GM12878 (cell line): Measurements from ENCODE around the gene NRIP3.

Source experiments
- ATF3 ChIP-seq: IDR thresholded peaks from 2 replicates; pipeline ENCODE4 v1.6.1; 2011; ENCODE audit warnings: low read depth, mild to moderate bottlenecking, low read length, moderate library complexity, borderline replicate concordance; ENCODE audit errors: extremely low read depth
- CBX3 ChIP-seq: fragments of 200-600 bp; sonication (generic); IDR thresholded peaks from 2 replicates; pipeline ENCODE4 v1.6.1; 2016; ENCODE audit warnings: low read depth, borderline replicate concordance
- CBX5 ChIP-seq: sonication (generic); IDR thresholded peaks from 2 replicates; pipeline ENCODE4 v1.6.1; 2016; ENCODE audit warnings: low read depth, moderate library complexity, mild to moderate bottlenecking, inconsistent platforms
- CTCF ChIP-seq, 3 experiments: IDR thresholded peaks in 2 of 3; conservative IDR thresholded peaks in 1 of 3; 2 replicates each; pipeline ENCODE4 v1.5.1; 2011; ENCODE audit warnings: low read depth in 3 of 3, low read length in 3 of 3, mild to moderate bottlenecking in 3 of 3, control low read depth in 2 of 3, moderate library complexity in 2 of 3, inconsistent platforms in 1 of 3, mixed read lengths in 1 of 3; ENCODE audit not compliant: control insufficient read depth in 2 of 3, insufficient read depth in 1 of 3; ENCODE audit errors: extremely low read depth in 1 of 3
- CUX1 ChIP-seq: IDR thresholded peaks from 2 replicates; pipeline ENCODE4 v1.6.1; 2012; ENCODE audit warnings: improper control_type of control experiment, low read depth, low read length; ENCODE audit not compliant: insufficient replicate concordance
- IKZF2 ChIP-seq, 2 experiments: fragments of 450-650 bp; IDR thresholded peaks; 2 replicates each; pipeline ENCODE4 v1.6.1; 2017; ENCODE audit warnings: mild to moderate bottlenecking in 2 of 2, moderate library complexity in 2 of 2
- MAX ChIP-seq: IDR thresholded peaks from 2 replicates; pipeline ENCODE4 v1.6.1; 2012; ENCODE audit warnings: low read depth, low read length, improper control_type of control experiment
- POLR2A ChIP-seq: IDR thresholded peaks from 2 replicates; pipeline ENCODE4 v1.6.1; 2011; ENCODE audit warnings: low read depth, mild to moderate bottlenecking, low read length
- USF1 ChIP-seq: IDR thresholded peaks from 2 replicates; pipeline ENCODE4 v1.6.1; 2011; ENCODE audit warnings: borderline replicate concordance, low read depth, mild to moderate bottlenecking, moderate library complexity, mixed read lengths, low read length; ENCODE audit not compliant: insufficient read depth; ENCODE audit errors: extremely low read length
- ZBTB11 ChIP-seq: fragments of 450-650 bp; formaldehyde crosslinking; IDR thresholded peaks from 2 replicates; pipeline ENCODE4 v1.5.0; 2022; ENCODE audit warnings: mild to moderate bottlenecking, missing genetic modification characterization
- ZNF274 ChIP-seq: IDR thresholded peaks from one replicate; pipeline ENCODE4 v1.8.0; 2011; ENCODE audit not compliant: insufficient read length, insufficient read depth

- TF ChIP-seq IKZF2 (IDR thresholded peaks at IDR 0.05), result no peak
- TF ChIP-seq MAX, result no peak
- TF ChIP-seq USF1, result no peak
- TF ChIP-seq CUX1, result no peak
- TF ChIP-seq ATF3, result no peak
- TF ChIP-seq CTCF (IDR thresholded peaks at IDR 0.05 in 2 of 3, conservative IDR thresholded peaks at IDR 0.05 in 1 of 3; ENCODE audit: control insufficient read depth in 2 of 3, extremely low read depth in 1 of 3, insufficient read depth in 1 of 3, low read depth in 3 of 3, low read length in 3 of 3), result no peak
- TF ChIP-seq CBX5, result no peak
- TF ChIP-seq ZBTB11 (CRISPR knock-in tag), result no peak
- no peak for TF ChIP-seq POLR2A
- no peak for TF ChIP-seq ZNF274
- TF ChIP-seq CBX3, result no peak
These were observed 68.9 kb downstream of the NRIP3 start for GRCh38 chr11:8934742-8935488.
